H1 (cell line): Measurements from ENCODE around the gene SLFN12L. TPM values are rescaled to one million over a fixed set of nuclear protein-coding genes. Genes with fewer than 3 reads are reported as not detected.

Experiments
- CTCF ChIA-PET: fragments of 300-600 bp; sonication (Branson Sonifier 250); formaldehyde crosslinking; loops from one replicate; lab custom pipeline; 2021; ENCODE audit not compliant: partially characterized antibody; lab: Charles Lee
- POLR2A ChIA-PET: fragments of 300-600 bp; sonication (Branson Sonifier 250); formaldehyde crosslinking; loops from one replicate; lab custom pipeline; 2021; ENCODE audit warnings: inconsistent platforms; ENCODE audit not compliant: partially characterized antibody; lab: Charles Lee
- DNase-seq, 2 experiments: peaks; one replicate each; pipeline versions ENCODE4 v3.0.0 to v3.0.0-alpha.2; 2010 to 2022; ENCODE audit warnings: low spot score in 2 of 2, low read depth in 1 of 2, mixed read lengths in 1 of 2
- FAIRE-seq: peaks from 2 replicates; lab custom pipeline; 2011; peaks lifted over from hg19 to GRCh38; lab: Jason Lieb, UNC
- H2AFZ ChIP-seq: 2 replicates; pipeline ENCODE4 v1.8.1; 2012; ENCODE audit warnings: low read length, inconsistent platforms
- H2AK5ac ChIP-seq: 2 replicates; pipeline ENCODE4 v1.6.1; 2013; ENCODE audit warnings: low read depth, low read length
- H2BK120ac ChIP-seq: replicated peaks from 2 replicates; pipeline ENCODE3; 2013; ENCODE audit warnings: low read depth, low read length, inconsistent platforms
- H2BK12ac ChIP-seq: 2 replicates; pipeline ENCODE4 v1.6.1; 2013; ENCODE audit warnings: low read depth, low read length
- H2BK15ac ChIP-seq: 2 replicates; pipeline ENCODE4 v1.6.1; 2013; ENCODE audit warnings: low read length
- H2BK20ac ChIP-seq: 2 replicates; pipeline ENCODE4 v1.6.1; 2013; ENCODE audit warnings: low read length
- H2BK5ac ChIP-seq: 2 replicates; pipeline ENCODE4 v1.6.1; 2013; ENCODE audit warnings: low read depth, low read length
- H3K14ac ChIP-seq: 2 replicates; pipeline ENCODE4 v1.6.1; 2013; ENCODE audit warnings: inconsistent platforms; ENCODE audit not compliant: insufficient read length
- H3K18ac ChIP-seq: 2 replicates; pipeline ENCODE4 v1.6.1; 2013; ENCODE audit warnings: low read length; ENCODE audit errors: extremely low read depth
- H3K23ac ChIP-seq: 2 replicates; pipeline ENCODE4 v1.6.1; 2013; ENCODE audit warnings: inconsistent platforms; ENCODE audit not compliant: insufficient read length
- H3K23me2 ChIP-seq: 2 replicates; pipeline ENCODE4 v1.6.1; 2013; ENCODE audit warnings: low read depth, low read length
- H3K27ac ChIP-seq: 2 replicates; pipeline ENCODE4 v1.6.1; 2011; ENCODE audit warnings: low read depth, low read length, inconsistent platforms
- H3K27me3 ChIP-seq, 4 experiments: replicated peaks in 1 of 4; 1 replicate in 1 of 4; 2 replicates in 3 of 4; pipeline versions ENCODE4 v1.6.1 to v1.8.1; 2011 to 2013; ENCODE audit warnings: low read length in 3 of 4, mild to moderate bottlenecking in 3 of 4, inconsistent platforms in 2 of 4, mixed read lengths in 2 of 4, moderate library complexity in 1 of 4; ENCODE audit not compliant: control insufficient read depth in 3 of 4, insufficient read depth in 3 of 4; ENCODE audit errors: extremely low read depth in 1 of 4
- H3K36me3 ChIP-seq, 4 experiments: 2 replicates each; pipeline versions ENCODE4 v1.6.1 to v1.8.1; 2011 to 2013; ENCODE audit warnings: mild to moderate bottlenecking in 4 of 4, low read length in 3 of 4, moderate library complexity in 2 of 4, control low read depth in 1 of 4, inconsistent platforms in 1 of 4; ENCODE audit not compliant: insufficient read depth in 4 of 4, control insufficient read depth in 2 of 4
- H3K4ac ChIP-seq: replicated peaks from 2 replicates; pipeline ENCODE3; 2013; ENCODE audit warnings: low read length, low read depth, mixed read lengths, inconsistent platforms; ENCODE audit not compliant: insufficient read length
- H3K4me1 ChIP-seq, 4 experiments: replicated peaks in 1 of 4; 1 replicate in 1 of 4; 2 replicates in 3 of 4; pipeline versions ENCODE4 v1.6.1 to v1.8.1; 2011 to 2013; ENCODE audit warnings: low read length in 3 of 4, inconsistent platforms in 2 of 4, mixed read lengths in 1 of 4; ENCODE audit not compliant: insufficient read depth in 4 of 4, control insufficient read depth in 3 of 4
- H3K4me2 ChIP-seq, 2 experiments: 2 replicates each; pipeline versions ENCODE4 v1.6.1 to v1.8.1; 2011 to 2013; ENCODE audit warnings: low read depth in 2 of 2, low read length in 2 of 2, control low read depth in 1 of 2, inconsistent platforms in 1 of 2, mild to moderate bottlenecking in 1 of 2; ENCODE audit not compliant: insufficient read depth in 1 of 2
- H3K4me3 ChIP-seq, 4 experiments: fragments of 200-600, 300-600 bp in 1 of 4; sonication (generic), shearing (Covaris generic), sonication (Bioruptor Twin) in 1 of 4; 2 replicates each; pipeline versions ENCODE4 v1.5.1 to v1.8.1; 2011 to 2016; ENCODE audit warnings: low read length in 4 of 4, low read depth in 3 of 4, control low read depth in 2 of 4, inconsistent platforms in 2 of 4, mild to moderate bottlenecking in 2 of 4, mixed read lengths in 1 of 4, moderate library complexity in 1 of 4; ENCODE audit not compliant: insufficient read depth in 2 of 4; ENCODE audit errors: extremely low read depth in 1 of 4
- H3K56ac ChIP-seq: replicated peaks from 2 replicates; pipeline ENCODE3; 2013; ENCODE audit warnings: low read depth, mild to moderate bottlenecking, mixed read lengths, low read length, inconsistent platforms; ENCODE audit not compliant: insufficient read length
- H3K79me1 ChIP-seq: 2 replicates; pipeline ENCODE4 v1.6.1; 2013; ENCODE audit warnings: low read depth, low read length, control low read depth
- H3K79me2 ChIP-seq, 2 experiments: 2 replicates each; pipeline versions ENCODE4 v1.6.1 to v1.8.1; 2012 to 2013; ENCODE audit warnings: low read length in 2 of 2, mild to moderate bottlenecking in 2 of 2, inconsistent platforms in 1 of 2; ENCODE audit not compliant: insufficient read depth in 2 of 2, control insufficient read depth in 1 of 2
- H3K9ac ChIP-seq, 4 experiments: replicated peaks in 1 of 4; 1 replicate in 1 of 4; 2 replicates in 3 of 4; pipeline versions ENCODE4 v1.6.1 to v1.8.1; 2011 to 2013; ENCODE audit warnings: low read depth in 3 of 4, low read length in 3 of 4, control low read depth in 2 of 4, mild to moderate bottlenecking in 2 of 4, moderate library complexity in 2 of 4, inconsistent platforms in 1 of 4; ENCODE audit errors: extremely low read depth in 1 of 4
- H3K9me3 ChIP-seq, 2 experiments: 2 replicates each; pipeline versions ENCODE4 v1.6.1 to v1.8.1; 2012 to 2013; ENCODE audit warnings: mild to moderate bottlenecking in 2 of 2, moderate library complexity in 2 of 2, control low read depth in 1 of 2, inconsistent platforms in 1 of 2, low read depth in 1 of 2, low read length in 1 of 2, mixed read lengths in 1 of 2; ENCODE audit not compliant: insufficient read depth in 2 of 2
- H4K20me1 ChIP-seq, 2 experiments: replicated peaks in 1 of 2; 2 replicates each; pipeline versions ENCODE3 to v1.8.1; 2011 to 2013; ENCODE audit warnings: inconsistent platforms in 2 of 2, low read length in 2 of 2, mild to moderate bottlenecking in 1 of 2; ENCODE audit not compliant: insufficient read depth in 2 of 2, control insufficient read depth in 1 of 2
- H4K5ac ChIP-seq: 2 replicates; pipeline ENCODE4 v1.6.1; 2013; ENCODE audit warnings: low read length, low read depth, mixed read lengths, inconsistent platforms; ENCODE audit not compliant: insufficient read length
- H4K8ac ChIP-seq: 2 replicates; pipeline ENCODE4 v1.8.0; 2013; ENCODE audit warnings: mild to moderate bottlenecking, moderate library complexity, low read length, inconsistent platforms; ENCODE audit not compliant: insufficient read depth; ENCODE audit errors: extremely low read depth
- H4K91ac ChIP-seq: replicated peaks from 2 replicates; pipeline ENCODE3; 2013; ENCODE audit warnings: low read length, mixed read lengths, inconsistent platforms; ENCODE audit not compliant: insufficient read length
- CEBPB ChIP-seq: IDR thresholded peaks from 2 replicates; pipeline ENCODE4 v1.6.1; 2012; ENCODE audit warnings: low read depth, low read length
- CTBP2 ChIP-seq: IDR thresholded peaks from 2 replicates; pipeline ENCODE4 v1.7.0; 2011; ENCODE audit warnings: borderline replicate concordance, mild to moderate bottlenecking, moderate library complexity, mixed read lengths, low read length; ENCODE audit not compliant: insufficient read depth, insufficient read length
- EZH2 ChIP-seq: fragments of 200-600 bp; sonication (generic); IDR thresholded peaks from 2 replicates; pipeline ENCODE4 v1.7.1; 2012; ENCODE audit warnings: low read depth, mild to moderate bottlenecking, moderate library complexity, low read length, inconsistent platforms; ENCODE audit not compliant: severe bottlenecking
- SIRT6 ChIP-seq: IDR thresholded peaks from one replicate; pipeline ENCODE4 v1.7.1; 2012; ENCODE audit warnings: low read length, inconsistent platforms
- WGBS, 2 experiments: shearing (Covaris generic) in 1 of 2; methylation state at CpG; one replicate each; pipeline versions ENCODE4 v1.1.6 to v1.1.7; 2013 to 2015; ENCODE audit warnings: low lambda C conversion rate in 2 of 2, mixed read lengths in 2 of 2, inconsistent platforms in 1 of 2, low coverage in 1 of 2, missing lambda C conversion rate in 1 of 2; ENCODE audit not compliant: insufficient replicate concordance in 2 of 2, insufficient coverage in 1 of 2, insufficient read length in 1 of 2; ENCODE audit errors: extremely low coverage in 1 of 2, missing lambda C conversion rate in 1 of 2; 5-methylcytosine and 5-hydroxymethylcytosine counted together
- polyA plus RNA-seq, 7 experiments: library from polyadenylated mRNA; depleted of rRNA in 3 of 7; stranded (reverse) in 5 of 7; unstranded in 2 of 7; fragments of >200 nt in 5 of 7; fragments of 200-250 nt in 2 of 7; gene quantifications; 1 replicate in 5 of 7; 2 replicates in 1 of 7; 4 replicates in 1 of 7; pipeline versions ENCODE4 v1.2.1 to v1.2.3, GENCODE V29; 2011 to 2013; ENCODE audit warnings: missing spikeins in 2 of 7, mixed read lengths in 2 of 7
- total RNA-seq: library from RNA; stranded (reverse); fragmentation: NEBNext Ultra II Directional; extraction: Animal tissue kit (Norgen Biotek cat#: 25700); gene quantifications from 2 replicates; pipeline ENCODE4 v1.2.1, GENCODE V29; 2021

The SLFN12L gene
- total and polyA plus RNA-seq, 2 of the 8 experiments (the other 6 are each of a cell fraction or from before 2014, with no cell fraction given) = not detected

GRCh38 chr17:35553310-35553709 is 15.8 kb upstream of the SLFN12L start:
- no peak overlapping the region for H3K23ac ChIP-seq
- H3K79me2 ChIP-seq = no peaks in the 10 kb centered on the region
- POLR2A ChIA-PET = no interaction called here
- H2AK5ac ChIP-seq = no peak overlapping the region
- no peak for TF ChIP-seq CTBP2
- TF ChIP-seq EZH2 = no peak
- TF ChIP-seq CEBPB = no peak
- no peak for TF ChIP-seq SIRT6
- TF ChIP-seq, all 59 proteins: peak for 0
- Histone ChIP-seq H2BK120ac (no peak overlapping the region), H3K4me1 (no peaks in the 10 kb centered on the region), H3K36me3 (no peaks in the 10 kb centered on the region), H2BK12ac (no peak overlapping the region), H3K9ac (no peak overlapping the region), H2BK20ac (no peak overlapping the region), H4K91ac (no peak overlapping the region), H3K56ac (no peak overlapping the region), H3K23me2 (no peaks in the 10 kb centered on the region), H3K18ac (no peak overlapping the region), H4K20me1 (no peaks in the 10 kb centered on the region), H3K9me3 (no peaks in the 10 kb centered on the region), H3K4me2 (no peak overlapping the region), H3K4ac (no peak overlapping the region), H3K27me3 (no peaks in the 10 kb centered on the region; a peak in 2 of 7 replicates), H3K79me1 (no peaks in the 10 kb centered on the region), H4K5ac (no peak overlapping the region), H3K27ac (no peak overlapping the region), H3K4me3 (no peak overlapping the region), H2BK15ac (no peak overlapping the region), H2BK5ac (no peak overlapping the region), H2AFZ (no peak overlapping the region), H4K8ac (no peak overlapping the region), H3K14ac (no peak overlapping the region)
- 90% methylated on average over 4 of the region's 4 CpGs; no CpG with 5 or more reads in 1 of the 2 experiments for WGBS, 2 experiments
- no peak for DNase-seq
- FAIRE-seq = no peak
- CTCF ChIA-PET = interaction anchor here (0.6 to 1.7 kb wide), 8 partner anchors 14 to 243 kb away, joined by 3 to 6 read pairs (median 3); no protein-coding TSS in a partner anchor
